Fibroblast of lung (primary cell): ENCODE results near the gene ALDH1L2. TPM values are rescaled to one million over a fixed set of nuclear protein-coding genes. Genes with fewer than 3 reads are reported as not detected.
A peak's percentile ranks its signal among the peaks of the same experiment; 100 is the strongest.

Experiments
- DNase-seq, 2 donors: peaks; one replicate each; pipeline versions ENCODE4 v3.0.0 to v3.0.0-alpha.2; 2010; ENCODE audit warnings: low read depth in 2 of 2
- H2AFZ ChIP-seq: 2 replicates; pipeline ENCODE4 v1.5.1; 2012; ENCODE audit warnings: low read length, control low read depth, inconsistent platforms
- H3K27ac ChIP-seq: 2 replicates; pipeline ENCODE4 v1.5.1; 2011; ENCODE audit warnings: low read length, control low read depth; ENCODE audit not compliant: insufficient read depth
- H3K27me3 ChIP-seq: 2 replicates; pipeline ENCODE4 v1.5.1; 2011; ENCODE audit warnings: mild to moderate bottlenecking, low read length; ENCODE audit not compliant: control insufficient read depth, insufficient read depth
- H3K36me3 ChIP-seq: 2 replicates; pipeline ENCODE4 v1.5.1; 2011; ENCODE audit warnings: low read length; ENCODE audit not compliant: control insufficient read depth, insufficient read depth
- H3K4me1 ChIP-seq: 2 replicates; pipeline ENCODE4 v1.5.1; 2011; ENCODE audit warnings: low read length; ENCODE audit not compliant: control insufficient read depth, insufficient read depth; ENCODE audit errors: extremely low read depth
- H3K4me2 ChIP-seq: 2 replicates; pipeline ENCODE4 v1.5.1; 2011; ENCODE audit warnings: low read length, control low read depth; ENCODE audit not compliant: insufficient read depth; ENCODE audit errors: extremely low read depth
- H3K4me3 ChIP-seq, 4 experiments: fragments of 200-600 bp in 1 of 4; sonication (generic) in 1 of 4; replicated peaks in 1 of 4; 2 replicates each; pipeline ENCODE4 v1.5.1; 2011 to 2016; ENCODE audit warnings: low read length in 4 of 4, low read depth in 3 of 4, mild to moderate bottlenecking in 3 of 4, control low read depth in 2 of 4, inconsistent platforms in 1 of 4, mixed read lengths in 1 of 4; ENCODE audit not compliant: insufficient read depth in 1 of 4; ENCODE audit errors: control extremely low read depth in 1 of 4
- H3K79me2 ChIP-seq: 2 replicates; pipeline ENCODE4 v1.5.1; 2012; ENCODE audit warnings: mild to moderate bottlenecking, low read length, inconsistent platforms; ENCODE audit not compliant: control insufficient read depth, insufficient read depth
- H3K9ac ChIP-seq: 2 replicates; pipeline ENCODE4 v1.5.1; 2011; ENCODE audit warnings: mild to moderate bottlenecking, low read length, control low read depth; ENCODE audit not compliant: insufficient read depth
- H3K9me3 ChIP-seq: 2 replicates; pipeline ENCODE4 v1.5.1; 2012; ENCODE audit warnings: low read depth, low read length; ENCODE audit not compliant: control insufficient read depth, insufficient read depth
- H4K20me1 ChIP-seq: 2 replicates; pipeline ENCODE4 v1.5.1; 2011; ENCODE audit warnings: low read length; ENCODE audit not compliant: control insufficient read depth, insufficient read depth; ENCODE audit errors: extremely low read depth
- EZH2 ChIP-seq: IDR thresholded peaks from 2 replicates; pipeline ENCODE4 v1.5.1; 2012; ENCODE audit warnings: low read length, control low read depth, mild to moderate bottlenecking; ENCODE audit errors: missing control alignments
- polyA plus RNA-seq, 2 donors: library from polyadenylated mRNA; depleted of rRNA in 1 of 2; stranded (reverse) in 1 of 2; unstranded in 1 of 2; fragments of >200 nt; gene quantifications; 2 replicates each; pipeline ENCODE4 v1.2.1, GENCODE V29; 2011 to 2012; ENCODE audit warnings: missing spikeins in 1 of 2
- total RNA-seq: library from RNA; depleted of rRNA; stranded (reverse); fragments of >200 nt; gene quantifications from 2 replicates; pipeline ENCODE4 v1.2.1, GENCODE V29; 2014
- TF ChIP-seq, protein P1 (sequence below), 2 donors: IDR thresholded peaks in 1 of 2; conservative IDR thresholded peaks in 1 of 2; 1 replicate in 1 of 2; 2 replicates in 1 of 2; pipeline ENCODE4 v1.5.1; 2011 to 2012; ENCODE audit warnings: low read length in 2 of 2, control low read depth in 1 of 2, inconsistent platforms in 1 of 2, low read depth in 1 of 2, mild to moderate bottlenecking in 1 of 2

ALDH1L2 gene
- total and polyA plus RNA-seq, 2 donors (not counting 1 experiment from before 2014, with no cell fraction given) = 59.1 to 88.2 TPM

- TF ChIP-seq, protein P1, sequence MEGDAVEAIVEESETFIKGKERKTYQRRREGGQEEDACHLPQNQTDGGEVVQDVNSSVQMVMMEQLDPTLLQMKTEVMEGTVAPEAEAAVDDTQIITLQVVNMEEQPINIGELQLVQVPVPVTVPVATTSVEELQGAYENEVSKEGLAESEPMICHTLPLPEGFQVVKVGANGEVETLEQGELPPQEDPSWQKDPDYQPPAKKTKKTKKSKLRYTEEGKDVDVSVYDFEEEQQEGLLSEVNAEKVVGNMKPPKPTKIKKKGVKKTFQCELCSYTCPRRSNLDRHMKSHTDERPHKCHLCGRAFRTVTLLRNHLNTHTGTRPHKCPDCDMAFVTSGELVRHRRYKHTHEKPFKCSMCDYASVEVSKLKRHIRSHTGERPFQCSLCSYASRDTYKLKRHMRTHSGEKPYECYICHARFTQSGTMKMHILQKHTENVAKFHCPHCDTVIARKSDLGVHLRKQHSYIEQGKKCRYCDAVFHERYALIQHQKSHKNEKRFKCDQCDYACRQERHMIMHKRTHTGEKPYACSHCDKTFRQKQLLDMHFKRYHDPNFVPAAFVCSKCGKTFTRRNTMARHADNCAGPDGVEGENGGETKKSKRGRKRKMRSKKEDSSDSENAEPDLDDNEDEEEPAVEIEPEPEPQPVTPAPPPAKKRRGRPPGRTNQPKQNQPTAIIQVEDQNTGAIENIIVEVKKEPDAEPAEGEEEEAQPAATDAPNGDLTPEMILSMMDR (conservative IDR thresholded peaks at IDR 0.05 in 1 of 2, IDR thresholded peaks at IDR 0.05 in 1 of 2; ENCODE audit: low read depth in 1 of 2, low read length in 2 of 2) = no peak
- TF ChIP-seq EZH2 = no peak
- H3K4me3 ChIP-seq = no peak overlapping the region
- H3K36me3 ChIP-seq = no peaks in the 10 kb centered on the region
- H3K4me2 ChIP-seq = no peak overlapping the region
- no peaks in the 10 kb centered on the region for H4K20me1 ChIP-seq
- no peak overlapping the region for H3K27ac ChIP-seq
- no peaks in the 10 kb centered on the region for H3K9me3 ChIP-seq
- no peaks in the 10 kb centered on the region for H3K27me3 ChIP-seq
- no peak overlapping the region for H2AFZ ChIP-seq
- H3K79me2 ChIP-seq = peaks cover 4% of the 10 kb centered on the region
- no peaks in the 10 kb centered on the region for H3K4me1 ChIP-seq
- DNase-seq = no peak
- H3K9ac ChIP-seq = no peak overlapping the region
Measured at GRCh38 chr12:105076913-105077312, 7.3 kb downstream of the ALDH1L2 start.

GRCh38 chr12:105076098-105076497, 8.2 kb downstream of the ALDH1L2 start:
- Histone ChIP-seq H3K9ac (no peak overlapping the region), H3K27me3 (no peaks in the 10 kb centered on the region), H3K4me2 (no peak overlapping the region), H3K4me1 (no peaks in the 10 kb centered on the region), H3K36me3 (no peaks in the 10 kb centered on the region), H3K4me3 (no peak overlapping the region), H2AFZ (no peak overlapping the region), H4K20me1 (no peaks in the 10 kb centered on the region), H3K79me2 (peaks cover under 1% of the 10 kb centered on the region), H3K27ac (no peak overlapping the region), H3K9me3 (no peaks in the 10 kb centered on the region)
- DNase-seq = peak in 1 of 2 donors; percentile 82
- no peak for TF ChIP-seq EZH2
- TF ChIP-seq, protein P1 (conservative IDR thresholded peaks at IDR 0.05 in 1 of 2, IDR thresholded peaks at IDR 0.05 in 1 of 2; ENCODE audit: low read depth in 1 of 2, low read length in 2 of 2) = no peak

GRCh38 chr12:105072888-105073488, 11.3 kb downstream of the ALDH1L2 start:
- no peak overlapping the region for H3K4me3 ChIP-seq
- no peak overlapping the region for H3K9ac ChIP-seq
- no peaks in the 10 kb centered on the region for H3K9me3 ChIP-seq
- peaks cover 4% of the 10 kb centered on the region for H3K36me3 ChIP-seq
- TF ChIP-seq, protein P1 (conservative IDR thresholded peaks at IDR 0.05 in 1 of 2, IDR thresholded peaks at IDR 0.05 in 1 of 2; ENCODE audit: low read depth in 1 of 2, low read length in 2 of 2) = no peak
- no peak for TF ChIP-seq EZH2
- no peaks in the 10 kb centered on the region for H3K4me1 ChIP-seq
- DNase-seq = no peak
- no peak overlapping the region for H2AFZ ChIP-seq
- H4K20me1 ChIP-seq = no peaks in the 10 kb centered on the region
- H3K4me2 ChIP-seq = no peak overlapping the region
- H3K27me3 ChIP-seq = no peaks in the 10 kb centered on the region
- H3K79me2 ChIP-seq = no peaks in the 10 kb centered on the region
- H3K27ac ChIP-seq = no peak overlapping the region
